Jurkat, Clone E6-1 (cell line): Measurements from ENCODE around the gene SMIM41. TPM values are rescaled to one million over a fixed set of nuclear protein-coding genes. Genes with fewer than 3 reads are reported as not detected.
A peak's percentile ranks its signal among the peaks of the same experiment; 100 is the strongest.

Source experiments
- DNase-seq: peaks from one replicate; pipeline ENCODE4 v3.0.0-alpha.2; 2011; ENCODE audit warnings: low read depth, low spot score
- H3K4me3 ChIP-seq: 2 replicates; pipeline ENCODE4 v1.5.1; 2011; ENCODE audit warnings: mild to moderate bottlenecking, low read length, control low read depth, moderate library complexity
- polyA plus RNA-seq: library from polyadenylated mRNA; unstranded; fragments of >200 nt; gene quantifications from one replicate; pipeline ENCODE4 v1.2.1, GENCODE V29; 2012; ENCODE audit warnings: missing spikeins; ENCODE audit not compliant: insufficient read length, insufficient read depth

Gene SMIM41
- not detected for polyA plus RNA-seq

DNA sequence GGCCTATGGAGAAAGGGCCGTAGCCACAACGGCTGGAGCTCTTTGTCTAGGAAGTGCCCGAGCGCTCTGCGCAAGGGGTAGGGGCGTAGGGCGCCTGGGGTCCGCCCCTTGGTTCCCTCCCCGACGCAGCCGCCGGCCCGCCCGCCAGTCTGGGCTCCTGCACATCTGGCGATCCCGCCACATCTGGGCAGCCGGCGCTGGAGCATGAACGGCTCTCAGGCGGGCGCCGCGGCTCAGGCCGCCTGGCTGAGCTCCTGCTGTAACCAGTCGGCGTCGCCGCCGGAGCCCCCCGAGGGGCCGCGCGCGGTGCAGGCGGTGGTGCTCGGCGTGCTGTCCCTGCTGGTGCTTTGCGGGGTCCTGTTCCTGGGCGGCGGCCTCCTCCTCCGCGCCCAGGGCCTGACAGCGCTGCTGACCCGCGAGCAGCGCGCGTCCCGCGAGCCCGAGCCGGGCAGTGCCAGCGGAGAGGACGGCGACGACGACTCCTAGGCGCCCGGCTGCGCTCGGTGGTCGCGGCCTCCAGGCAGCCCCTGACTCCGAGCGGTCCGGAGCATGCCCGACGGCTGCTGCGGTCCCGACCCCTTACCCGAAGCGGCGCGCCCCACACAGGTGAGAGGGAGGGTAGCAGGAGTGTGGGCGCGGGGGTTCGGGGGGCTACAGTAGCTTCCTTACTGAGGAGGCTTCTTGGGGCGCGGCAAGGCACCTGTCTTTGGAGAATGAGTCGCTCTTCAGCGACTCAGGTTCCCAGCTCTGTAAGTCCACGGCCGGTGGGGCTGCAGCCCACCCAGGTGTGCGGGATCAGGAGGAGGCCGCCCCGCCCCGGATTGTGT lies at the start of gene SMIM41:
Gene SMIM41, plus strand, starts transcription at position 129 of the 827 bp plus-strand sequence. Its CDS starts 76 bp downstream, at position 205.
- no peak for DNase-seq
- H3K4me3 ChIP-seq: no peak within 1 kb of the TSS

DNA sequence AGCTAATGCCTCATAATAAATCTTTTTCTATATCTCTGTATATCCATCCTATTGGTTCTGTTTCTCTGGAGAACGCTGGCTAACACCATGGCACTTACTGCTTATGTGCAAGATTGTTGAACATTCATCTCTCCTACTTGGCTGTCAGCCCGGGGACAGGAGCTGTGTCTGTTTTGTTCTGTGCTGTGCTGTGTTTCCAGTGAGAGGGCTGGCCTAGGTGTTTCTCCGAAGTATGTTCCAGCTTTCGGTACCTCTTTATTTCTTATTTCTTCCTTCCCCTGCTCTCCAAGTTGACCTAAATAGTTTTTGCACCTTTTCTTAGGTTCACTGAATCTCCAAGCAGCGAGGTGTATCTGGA lies 47.1 kb upstream of the SMIM41 start:
- DNase-seq: no peak
- H3K4me3 ChIP-seq: peak overlapping the region; percentile 33

DNA sequence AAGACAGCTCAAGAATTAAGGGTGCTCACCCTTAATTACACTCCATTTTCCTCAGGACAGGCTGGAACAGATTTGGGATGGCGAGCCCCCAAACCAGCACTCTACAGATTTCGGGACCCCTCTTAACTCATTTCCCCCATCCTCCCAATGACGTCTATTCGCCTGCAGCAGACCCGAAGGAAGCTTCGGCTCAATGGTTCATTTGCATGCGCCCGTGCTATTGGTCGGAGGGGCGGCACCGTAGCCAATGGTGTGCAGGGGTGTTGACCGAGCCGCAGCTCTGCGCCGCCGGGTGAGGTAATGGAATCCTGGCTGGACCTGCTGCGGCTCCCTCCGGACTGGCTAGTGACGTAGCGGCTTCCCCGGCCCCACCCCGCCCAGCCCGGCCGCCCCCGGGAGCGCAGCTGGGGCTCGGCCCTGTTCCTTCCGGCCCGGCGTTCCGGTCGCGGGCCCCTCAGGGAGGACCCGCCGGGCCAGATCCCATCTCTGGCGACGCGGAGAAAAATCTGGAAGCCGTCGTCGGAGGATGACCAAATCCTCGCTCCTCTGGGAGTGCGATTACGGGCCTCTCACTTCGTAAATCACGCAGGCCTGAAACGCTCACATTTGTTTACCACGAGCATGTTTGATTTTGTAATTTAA lies 46.6 kb upstream of the SMIM41 start:
- H3K4me3 ChIP-seq: peak overlapping the region; percentile 46
- peak; percentile 85 for DNase-seq

DNA sequence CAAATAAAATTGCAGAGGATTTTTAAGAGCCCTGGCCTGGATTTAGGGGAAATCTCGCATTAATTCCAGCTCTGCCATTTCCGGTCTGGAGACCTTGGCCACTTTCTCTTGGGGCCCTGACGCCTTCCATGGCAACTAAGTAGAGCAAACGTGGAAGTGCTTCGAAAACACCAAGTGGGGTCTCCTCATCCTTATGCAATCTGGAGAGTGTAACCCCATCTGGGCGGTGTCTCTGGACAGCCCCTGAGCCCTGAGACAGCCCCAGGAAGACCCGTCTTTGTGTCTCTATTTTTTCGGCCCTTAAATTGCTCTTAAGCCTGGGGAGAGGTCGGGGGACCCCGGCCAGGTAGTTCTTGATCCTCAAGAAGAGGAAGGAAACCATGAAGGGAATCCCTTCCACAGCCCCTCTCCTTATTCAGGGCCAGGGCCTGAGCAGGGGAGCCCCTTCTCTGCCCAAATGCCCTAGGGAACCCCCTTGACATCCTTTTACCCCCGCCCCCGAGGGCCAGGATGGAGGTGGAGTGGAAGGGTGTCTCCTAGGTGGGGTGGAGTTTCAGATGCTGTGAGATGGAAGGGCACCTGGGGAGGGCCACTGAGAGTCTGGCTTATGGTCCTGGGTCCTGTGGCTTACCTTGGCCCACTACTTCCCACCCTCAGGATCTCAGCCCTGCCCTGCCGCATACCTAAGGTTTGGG lies 45.9 kb upstream of the SMIM41 start:
- peak overlapping the region; percentile 46 for H3K4me3 ChIP-seq
- DNase-seq: no peak

DNA sequence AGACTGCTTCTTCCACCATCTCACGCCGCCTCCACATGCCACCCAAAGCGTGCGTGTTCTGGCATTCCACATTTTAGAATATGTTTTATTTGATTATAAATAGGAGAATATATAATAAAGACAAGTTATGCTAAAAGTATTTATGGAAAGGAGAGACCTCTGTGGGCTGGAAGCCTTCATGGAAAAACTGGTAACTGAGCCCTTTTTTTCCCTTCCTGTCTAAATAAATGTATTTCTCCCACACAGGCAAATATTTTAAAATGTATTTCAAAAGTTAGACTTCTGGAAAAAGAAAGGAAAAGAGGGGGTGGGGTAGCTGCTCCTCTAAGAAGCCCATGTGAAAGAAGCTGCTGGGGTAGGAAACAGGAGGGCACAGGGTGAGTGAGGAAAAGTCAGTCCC lies 44.3 kb upstream of the SMIM41 start:
- DNase-seq: no peak
- no peak overlapping the region for H3K4me3 ChIP-seq

DNA sequence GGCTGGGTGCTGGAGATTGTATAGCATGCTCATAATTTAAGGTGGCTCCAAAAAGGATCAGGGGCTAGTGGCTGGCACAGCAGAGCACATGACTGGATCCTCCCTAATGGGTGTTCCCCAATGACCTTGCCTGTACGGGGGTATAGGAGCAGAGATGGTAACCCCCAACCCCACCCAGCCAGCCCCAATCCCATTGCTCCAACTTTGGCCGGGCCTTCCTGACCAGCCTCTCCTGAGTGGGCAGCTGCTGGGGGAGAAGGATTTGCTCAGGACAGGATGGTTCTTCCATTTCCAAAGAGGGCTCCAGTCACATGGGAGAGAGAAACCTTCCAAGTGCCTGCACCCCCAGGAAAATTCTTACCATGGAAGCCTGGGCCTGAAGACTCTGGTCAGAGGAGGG lies 43.6 kb upstream of the SMIM41 start:
- DNase-seq: no peak
- H3K4me3 ChIP-seq: no peak overlapping the region

DNA sequence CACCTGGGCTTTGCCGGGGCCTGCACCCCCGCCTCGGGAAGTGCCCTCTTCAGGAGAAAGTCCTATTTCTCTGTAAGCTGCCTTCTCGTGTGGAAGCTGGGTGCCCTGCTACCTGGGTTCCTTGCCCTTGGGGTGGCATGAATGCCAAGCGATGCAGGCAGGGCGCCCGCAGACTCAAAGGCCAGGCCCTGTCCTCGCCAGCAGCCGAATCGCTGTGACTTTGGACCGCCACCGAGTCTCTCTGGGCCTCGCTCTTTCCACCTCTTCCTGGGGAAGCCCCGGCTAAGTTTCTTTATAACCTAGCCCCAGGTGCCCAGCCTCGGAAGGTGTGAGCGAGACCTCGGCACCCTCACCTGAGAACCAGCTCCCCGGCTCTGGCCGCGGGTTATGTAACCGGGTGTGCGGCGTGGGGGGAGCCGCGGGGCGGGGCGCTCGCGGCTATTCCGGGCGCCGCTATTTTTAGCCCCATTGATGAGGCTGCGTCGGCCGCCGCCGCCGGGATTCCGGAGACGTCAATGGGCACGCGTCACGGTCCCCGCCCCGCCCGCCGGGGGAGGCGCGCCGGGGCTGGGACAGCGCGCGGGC lies 42.8 kb upstream of the SMIM41 start:
- no peak for DNase-seq
- H3K4me3 ChIP-seq: peak overlapping the region; percentile 46

DNA sequence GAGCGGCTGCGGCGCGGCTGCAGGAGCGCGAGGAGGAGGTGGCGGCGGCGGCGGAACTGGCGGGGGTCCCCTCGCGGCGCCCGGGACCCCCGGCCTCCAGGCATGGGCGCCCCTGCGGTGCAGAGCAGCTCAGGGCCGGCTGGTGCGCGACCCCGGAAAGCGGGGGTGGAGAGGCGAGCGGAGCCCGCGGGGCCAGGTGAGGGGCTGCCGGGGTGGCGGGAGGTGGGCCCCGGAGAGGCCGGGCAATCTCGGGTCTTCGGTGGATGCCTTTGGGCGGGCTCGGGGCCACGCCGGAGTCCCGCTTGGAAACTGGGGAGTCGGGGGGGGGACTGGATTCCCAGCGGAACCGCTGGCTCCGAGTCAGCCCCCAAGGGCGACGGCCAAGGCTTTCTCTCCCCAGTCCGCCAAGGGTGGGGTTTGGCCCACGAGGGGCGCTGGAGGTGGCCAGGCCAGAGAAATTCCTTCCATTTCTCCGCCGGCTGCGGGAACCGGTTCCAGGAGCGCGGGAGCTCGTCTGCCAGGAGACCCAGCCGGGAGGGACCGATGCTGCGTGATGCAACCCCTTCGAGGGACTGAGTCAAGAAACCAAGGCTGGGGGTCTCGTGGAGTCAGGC lies 42.1 kb upstream of the SMIM41 start:
- H3K4me3 ChIP-seq: peak overlapping the region; percentile 42
- DNase-seq: no peak

DNA sequence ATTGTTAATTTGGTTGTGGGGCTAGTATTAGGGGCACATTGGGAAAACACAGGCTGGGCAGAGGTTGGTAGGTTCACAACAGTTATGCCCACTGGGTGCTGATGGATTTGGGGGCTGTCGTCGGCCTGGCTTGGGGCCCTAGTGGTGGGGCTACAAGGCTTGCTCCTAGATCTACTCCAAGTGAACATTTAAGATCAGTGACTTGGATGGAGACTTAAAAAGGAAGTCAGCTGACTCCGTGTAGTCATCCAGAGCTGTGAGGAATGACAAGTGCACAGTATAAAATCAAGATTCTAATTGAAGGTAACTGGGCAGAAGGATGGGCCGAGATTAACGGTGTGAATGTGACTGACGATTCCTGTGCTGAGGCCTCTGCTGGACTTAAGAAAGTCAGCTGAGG lies 41.1 kb upstream of the SMIM41 start:
- no peak overlapping the region for H3K4me3 ChIP-seq
- no peak for DNase-seq

DNA sequence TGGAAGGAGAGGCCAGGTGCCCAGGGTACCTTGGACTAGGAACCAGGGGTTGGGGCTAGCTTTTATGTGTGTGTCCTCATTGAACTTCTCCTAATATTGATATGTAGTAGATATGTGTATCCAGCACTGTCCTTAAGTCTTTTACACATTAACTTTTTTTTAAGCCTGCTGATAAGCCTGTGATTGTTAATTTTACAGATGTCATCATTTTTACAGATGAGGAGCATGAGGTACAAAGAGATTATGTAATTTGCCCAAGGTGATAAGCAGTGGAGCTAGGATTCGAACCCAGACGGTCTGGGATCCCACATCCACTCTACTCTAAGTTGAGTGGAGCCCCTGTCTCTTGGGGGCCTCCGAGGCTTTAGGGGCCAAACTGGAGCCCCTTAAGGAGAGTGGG lies 38.5 kb upstream of the SMIM41 start:
- H3K4me3 ChIP-seq: no peak overlapping the region
- DNase-seq: no peak

DNA sequence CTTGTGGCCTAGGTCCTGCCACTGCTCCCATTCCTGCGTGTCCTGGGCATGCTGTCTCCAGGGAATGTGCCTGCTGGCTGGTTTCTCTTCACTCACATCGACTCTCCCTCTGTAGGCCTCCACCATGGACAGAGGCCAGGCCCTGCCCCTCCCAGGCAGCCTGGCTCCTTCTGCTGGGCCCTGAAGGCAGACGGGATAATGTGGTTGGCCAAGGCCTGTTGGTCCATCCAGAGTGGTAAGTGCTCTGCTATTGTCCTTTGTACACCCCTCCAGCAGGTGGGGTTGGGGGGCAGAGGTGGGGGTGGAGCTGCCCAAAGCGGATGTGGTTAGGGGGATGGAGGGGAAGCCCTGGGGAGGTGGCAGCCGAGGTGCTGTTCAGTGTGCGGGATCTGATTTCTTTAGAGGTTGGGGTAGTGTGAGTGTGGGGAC lies 37.8 kb upstream of the SMIM41 start:
- DNase-seq: peak; percentile 81
- H3K4me3 ChIP-seq: peak overlapping the region; percentile 34

DNA sequence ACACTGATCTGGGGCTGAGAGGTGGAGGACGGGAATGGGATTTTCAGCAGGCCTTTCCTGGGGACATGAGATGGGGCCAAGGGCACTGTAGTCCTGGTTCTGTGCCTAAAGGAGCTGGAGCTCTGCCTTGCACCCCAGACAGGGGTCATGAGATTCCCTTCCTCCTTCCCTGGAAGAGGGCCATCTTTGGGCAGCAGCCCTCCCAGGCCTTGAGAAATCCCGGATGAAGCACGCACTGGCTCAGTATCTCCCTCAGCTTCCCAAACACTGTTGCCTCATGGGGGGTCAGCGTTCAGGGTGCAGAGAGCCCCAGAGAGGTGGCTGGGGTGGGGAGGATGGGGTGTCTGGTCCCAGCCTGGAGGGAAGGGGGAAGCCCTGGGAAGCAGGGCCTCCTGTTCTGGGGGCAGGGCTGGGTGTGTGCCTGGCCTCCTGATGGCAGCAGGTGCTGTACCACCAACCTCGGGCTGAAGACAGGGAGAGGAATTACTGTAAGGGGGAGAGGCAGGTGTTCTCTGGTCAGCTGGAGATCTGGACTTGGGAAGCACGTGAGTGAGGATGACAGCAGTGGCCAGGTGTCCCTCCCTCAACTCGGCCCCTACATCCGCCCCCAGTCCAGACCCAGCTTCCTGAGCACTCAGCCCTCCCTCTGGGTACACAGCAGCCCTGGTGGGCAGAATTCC lies 36.7 kb upstream of the SMIM41 start:
- H3K4me3 ChIP-seq: no peak overlapping the region
- DNase-seq: no peak

DNA sequence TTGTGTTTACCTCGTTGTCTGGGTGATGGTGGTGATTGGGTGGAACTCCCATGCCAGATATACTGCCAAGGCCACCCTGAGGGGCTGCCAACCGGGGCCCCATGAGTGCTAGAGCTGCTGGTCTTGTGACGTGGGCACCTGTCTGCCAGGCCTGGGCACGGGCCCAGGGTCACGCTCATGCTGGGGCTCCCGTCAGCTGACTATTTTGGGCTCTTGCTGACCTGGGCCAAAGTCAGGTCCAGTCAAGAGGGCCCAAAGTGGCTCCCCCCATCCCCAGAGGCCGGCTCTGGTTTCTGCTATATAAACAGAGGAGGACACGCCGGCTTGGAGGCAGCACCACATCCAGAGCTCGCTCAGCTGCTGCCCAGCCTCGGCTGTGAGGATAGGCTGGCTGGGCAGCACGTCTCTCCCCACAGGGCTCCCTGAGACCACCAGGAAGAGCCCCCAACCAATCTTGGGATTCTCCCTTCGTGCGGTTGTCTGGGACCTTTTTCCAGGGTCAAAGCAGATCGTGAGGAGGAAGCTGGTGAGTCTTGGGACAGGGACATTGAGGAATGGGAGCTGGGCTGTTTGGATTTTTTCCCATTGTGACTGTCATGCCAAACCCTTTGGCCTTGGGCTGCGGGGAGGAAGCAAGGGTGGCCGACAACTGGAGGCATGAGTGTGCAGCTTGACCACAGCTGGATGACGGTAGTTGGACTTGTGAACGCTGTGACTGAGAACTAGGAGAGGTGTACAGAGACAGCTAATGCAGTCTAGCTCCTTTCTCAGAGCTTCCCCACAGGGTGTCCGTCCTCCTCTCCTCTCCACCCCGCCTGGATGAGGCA lies 35.9 kb upstream of the SMIM41 start:
- H3K4me3 ChIP-seq: no peak overlapping the region
- DNase-seq: no peak

DNA sequence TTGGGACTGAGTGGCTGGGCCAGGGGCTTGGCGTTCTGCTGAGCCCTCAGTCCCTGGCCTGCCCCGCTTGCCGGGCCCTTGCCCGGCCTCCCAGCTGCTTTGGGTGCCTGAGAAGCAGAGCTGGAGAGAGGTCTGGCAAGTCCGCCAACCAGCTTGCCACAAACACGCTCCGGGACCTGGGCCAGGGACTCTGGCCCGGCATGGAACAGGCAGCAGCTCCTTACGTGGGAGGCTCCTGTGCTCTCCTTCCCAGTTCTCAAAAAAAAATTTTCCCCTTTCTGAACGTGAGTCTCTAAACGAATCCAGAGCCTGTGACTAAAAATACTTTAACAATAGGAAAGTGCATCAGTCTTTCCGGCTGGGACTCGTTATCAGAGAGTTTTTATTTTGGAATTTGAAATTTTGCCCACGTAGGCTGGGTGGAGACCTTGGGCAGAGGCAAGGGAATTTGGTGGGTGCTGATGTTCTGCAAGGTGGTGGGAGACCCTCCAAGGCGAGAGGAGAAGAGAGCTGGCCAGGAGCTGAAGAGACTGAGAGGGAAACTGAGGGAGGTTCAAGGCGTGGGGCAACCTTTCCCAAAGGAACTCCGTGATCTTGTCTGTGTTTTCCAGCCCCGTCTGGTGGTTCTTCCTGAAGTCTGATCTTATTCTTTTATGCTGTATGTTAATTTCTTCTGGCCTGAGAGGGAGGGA lies 35.1 kb upstream of the SMIM41 start:
- no peak overlapping the region for H3K4me3 ChIP-seq
- DNase-seq: no peak

DNA sequence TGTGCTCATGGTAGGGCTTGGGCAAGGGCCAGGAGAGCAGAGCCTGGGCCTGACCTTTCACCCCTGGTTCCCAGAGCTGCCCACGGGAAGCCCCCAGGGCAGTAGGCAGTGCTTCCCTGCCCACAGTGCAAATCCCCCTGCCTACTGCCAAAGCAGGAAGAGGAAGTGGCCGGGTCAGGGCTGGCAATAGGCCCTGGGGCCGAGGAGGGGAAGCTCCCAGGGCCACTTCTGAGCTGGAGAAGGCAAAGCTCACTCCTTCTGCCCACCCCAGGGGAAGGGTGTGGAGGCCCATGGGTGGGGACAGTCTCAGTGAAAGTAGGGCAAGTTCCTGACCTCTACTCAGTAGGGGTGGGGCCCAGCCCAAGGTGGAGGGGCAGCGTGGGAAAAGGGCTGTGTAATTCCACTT lies 33.7 kb upstream of the SMIM41 start:
- no peak overlapping the region for H3K4me3 ChIP-seq
- no peak for DNase-seq

DNA sequence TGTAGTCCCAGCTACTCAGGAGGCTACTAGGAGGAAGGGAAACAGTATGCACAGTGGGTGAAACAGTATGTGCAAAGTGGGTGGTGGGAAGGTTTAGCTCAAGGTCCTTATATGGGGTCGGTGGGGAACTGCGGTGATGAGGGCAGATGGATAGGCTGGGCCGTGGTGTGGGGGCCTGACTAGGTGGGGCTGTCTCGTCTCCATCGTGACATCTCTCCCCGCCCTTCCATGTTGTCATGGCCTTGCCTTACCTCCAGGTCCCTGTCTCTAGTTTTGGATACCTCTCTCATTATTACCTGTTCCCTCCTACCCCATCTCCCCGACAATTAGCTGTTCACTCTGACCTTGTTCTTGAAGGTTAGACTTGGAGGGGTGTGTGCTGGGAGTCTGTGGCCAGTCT lies 32.6 kb upstream of the SMIM41 start:
- H3K4me3 ChIP-seq: no peak overlapping the region
- no peak for DNase-seq

DNA sequence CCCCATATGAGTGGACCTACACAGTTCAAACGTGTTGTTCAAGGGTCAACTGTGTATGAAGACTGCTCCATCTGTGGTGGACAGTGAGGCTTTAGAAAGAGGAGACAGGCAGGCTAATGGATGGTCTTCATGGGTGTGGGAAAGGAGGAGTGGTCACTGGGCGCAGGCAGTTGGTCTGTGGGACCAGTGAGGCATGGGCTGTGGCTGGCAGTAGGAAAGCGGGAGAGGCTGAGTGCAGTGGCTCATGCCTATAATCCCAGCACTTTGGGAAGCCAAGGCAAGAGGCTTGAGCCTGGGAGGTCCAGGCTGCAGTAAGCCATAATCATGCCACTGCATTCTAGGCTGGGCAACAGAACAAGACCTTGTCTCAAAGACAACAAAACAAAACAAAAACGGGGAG lies 30.2 kb upstream of the SMIM41 start:
- H3K4me3 ChIP-seq: no peak overlapping the region
- DNase-seq: no peak
